Sigmoid colon (tissue), 4 donors: ENCODE results near the gene MRPL11.

Experiments used
- EP300 ChIP-seq, 4 donors: sonication (generic); formaldehyde crosslinking; IDR thresholded peaks; one replicate each; pipeline ENCODE4 v1.6.1; 2017; ENCODE audit warnings: antibody characterized with exemption in 4 of 4
- POLR2AphosphoS5 ChIP-seq, 4 donors: sonication (generic); formaldehyde crosslinking; IDR thresholded peaks; one replicate each; pipeline ENCODE4 v1.6.1; 2017; ENCODE audit warnings: antibody characterized with exemption in 4 of 4
- TF ChIP-seq, protein P1 (sequence below), 4 experiments: fragments of 450-650 bp in 3 of 4; fragments of 200-600 bp in 1 of 4; IDR thresholded peaks; one replicate each; pipeline ENCODE4 v1.5.1; 2016 to 2019; ENCODE audit warnings: antibody characterized with exemption in 4 of 4, mild to moderate bottlenecking in 3 of 4, moderate library complexity in 2 of 4

DNA sequence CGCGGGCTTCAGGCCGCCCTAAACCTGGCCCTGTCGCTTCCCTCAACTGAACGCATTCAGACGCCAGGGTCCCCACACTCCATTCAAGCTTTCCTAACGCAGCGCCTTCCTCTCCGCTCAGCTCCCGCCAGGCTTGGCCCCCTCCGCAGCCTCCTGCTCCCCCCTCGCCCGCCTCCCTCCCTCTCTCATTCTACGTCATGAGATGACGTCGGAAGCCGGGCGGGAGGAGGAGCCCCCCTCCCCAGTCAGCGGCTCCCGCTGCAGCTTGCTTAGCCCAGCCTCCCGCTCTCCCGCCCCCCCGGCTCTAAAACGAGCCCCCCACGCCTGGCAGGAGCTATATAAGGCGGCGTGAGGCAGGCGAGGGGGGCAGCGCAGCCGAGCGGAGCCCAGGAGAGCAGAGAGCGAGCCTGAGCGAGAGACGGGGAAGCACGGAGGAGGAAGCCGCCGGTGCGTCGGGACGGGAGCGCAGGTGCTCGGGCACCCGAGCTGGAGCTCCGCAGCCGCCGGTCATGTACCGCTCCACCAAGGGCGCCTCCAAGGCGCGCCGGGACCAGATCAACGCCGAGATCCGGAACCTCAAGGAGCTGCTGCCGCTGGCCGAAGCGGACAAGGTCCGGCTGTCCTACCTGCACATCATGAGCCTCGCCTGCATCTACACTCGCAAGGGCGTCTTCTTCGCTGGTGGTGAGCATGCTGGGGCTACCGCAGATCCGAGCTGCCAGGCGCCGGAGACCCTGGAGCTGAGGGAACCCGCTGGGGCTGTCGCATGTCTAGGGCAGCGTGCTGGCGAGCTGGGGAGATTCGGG lies 17.8 kb downstream of the MRPL11 start, which contains the start of gene NPAS4:
- TF ChIP-seq, protein P1, sequence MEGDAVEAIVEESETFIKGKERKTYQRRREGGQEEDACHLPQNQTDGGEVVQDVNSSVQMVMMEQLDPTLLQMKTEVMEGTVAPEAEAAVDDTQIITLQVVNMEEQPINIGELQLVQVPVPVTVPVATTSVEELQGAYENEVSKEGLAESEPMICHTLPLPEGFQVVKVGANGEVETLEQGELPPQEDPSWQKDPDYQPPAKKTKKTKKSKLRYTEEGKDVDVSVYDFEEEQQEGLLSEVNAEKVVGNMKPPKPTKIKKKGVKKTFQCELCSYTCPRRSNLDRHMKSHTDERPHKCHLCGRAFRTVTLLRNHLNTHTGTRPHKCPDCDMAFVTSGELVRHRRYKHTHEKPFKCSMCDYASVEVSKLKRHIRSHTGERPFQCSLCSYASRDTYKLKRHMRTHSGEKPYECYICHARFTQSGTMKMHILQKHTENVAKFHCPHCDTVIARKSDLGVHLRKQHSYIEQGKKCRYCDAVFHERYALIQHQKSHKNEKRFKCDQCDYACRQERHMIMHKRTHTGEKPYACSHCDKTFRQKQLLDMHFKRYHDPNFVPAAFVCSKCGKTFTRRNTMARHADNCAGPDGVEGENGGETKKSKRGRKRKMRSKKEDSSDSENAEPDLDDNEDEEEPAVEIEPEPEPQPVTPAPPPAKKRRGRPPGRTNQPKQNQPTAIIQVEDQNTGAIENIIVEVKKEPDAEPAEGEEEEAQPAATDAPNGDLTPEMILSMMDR (IDR thresholded peaks at IDR 0.05): no peak
- TF ChIP-seq EP300 (IDR thresholded peaks at IDR 0.05): no peak
- no peak for TF ChIP-seq POLR2AphosphoS5 (IDR thresholded peaks at IDR 0.05)
